ENCODE data around the gene ZNF362.

DNA sequence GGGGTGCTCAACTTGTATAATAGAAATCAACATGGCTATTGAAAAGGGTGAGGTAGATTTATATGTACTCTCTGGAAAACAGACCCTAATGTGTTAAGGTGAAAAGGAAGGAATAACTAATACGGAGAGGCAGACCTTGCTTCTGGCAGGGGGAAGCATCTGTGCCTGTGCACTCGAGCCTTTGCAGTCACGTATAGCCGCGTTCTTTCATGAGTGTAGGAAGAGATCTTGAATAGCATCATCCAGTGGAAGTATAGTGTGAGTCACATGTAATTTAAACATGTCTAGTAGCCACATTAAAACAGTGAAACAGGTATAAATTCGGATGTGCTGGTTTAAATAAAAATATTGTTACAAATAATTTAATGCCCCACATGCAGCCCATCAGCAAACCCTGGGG, 61.7 kb downstream of the ZNF362 start:
- TF ChIP-seq SUZ12 (IDR thresholded peaks at IDR 0.05; ENCODE audit: extremely low read depth, insufficient read depth, insufficient read length): no peak
- no peak for TF ChIP-seq YY1 (IDR thresholded peaks at IDR 0.05; ENCODE audit: insufficient read depth, insufficient read length)

Data from NT2/D1 (cell line).